Measurements from ENCODE around the gene AGMO.

Gene AGMO

DNA sequence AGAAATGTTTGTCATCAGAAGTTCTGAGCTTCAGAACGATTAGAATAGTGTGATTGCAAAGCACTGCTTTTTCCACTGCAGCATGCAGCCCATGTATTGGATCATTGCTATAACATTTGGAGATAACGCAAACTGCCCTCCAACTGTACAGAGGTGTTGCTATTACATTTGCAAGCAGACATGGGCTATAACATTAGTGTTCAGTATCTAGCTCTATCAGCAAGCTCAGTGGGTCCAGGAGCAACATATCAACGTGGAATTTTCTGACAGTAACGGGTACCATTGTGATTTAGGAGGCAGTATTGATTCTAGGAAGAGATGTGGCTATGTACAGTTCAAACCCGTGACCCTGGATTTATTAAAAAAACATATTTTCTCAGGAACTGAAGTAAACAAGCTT is 75.8 kb downstream of the AGMO start:
- no peak for DNase-seq (ENCODE audit: low read depth)
- no peak overlapping the region for H3K4me3 ChIP-seq (ENCODE audit: low read depth, low read length)
- TF ChIP-seq CTCF (IDR thresholded peaks at IDR 0.05; ENCODE audit: low read depth, low read length, missing control alignments): no peak

DNA sequence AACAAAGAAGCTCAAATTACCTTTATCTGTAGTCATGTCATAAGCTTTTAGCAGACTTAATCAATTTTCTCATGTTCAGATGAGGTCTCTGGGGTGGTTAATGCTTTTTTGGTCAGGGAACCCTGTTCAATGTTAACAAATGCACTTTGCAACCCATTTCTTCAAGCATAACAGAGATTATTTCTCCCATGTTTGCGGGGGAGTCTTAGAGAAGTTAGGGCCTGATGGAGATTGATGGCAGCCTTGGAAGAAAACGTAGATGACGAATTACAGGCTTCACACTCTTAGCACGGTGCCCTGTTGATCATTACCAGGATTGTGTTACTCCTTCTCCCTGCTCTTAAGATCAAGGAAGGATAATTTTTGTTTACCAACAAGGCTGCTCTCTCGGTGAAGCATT is 76.4 kb downstream of the AGMO start:
- DNase-seq (ENCODE audit: low read depth): no peak
- no peak overlapping the region for H3K4me3 ChIP-seq (ENCODE audit: low read depth, low read length)
- no peak for TF ChIP-seq CTCF (IDR thresholded peaks at IDR 0.05; ENCODE audit: low read depth, low read length, missing control alignments)

DNA sequence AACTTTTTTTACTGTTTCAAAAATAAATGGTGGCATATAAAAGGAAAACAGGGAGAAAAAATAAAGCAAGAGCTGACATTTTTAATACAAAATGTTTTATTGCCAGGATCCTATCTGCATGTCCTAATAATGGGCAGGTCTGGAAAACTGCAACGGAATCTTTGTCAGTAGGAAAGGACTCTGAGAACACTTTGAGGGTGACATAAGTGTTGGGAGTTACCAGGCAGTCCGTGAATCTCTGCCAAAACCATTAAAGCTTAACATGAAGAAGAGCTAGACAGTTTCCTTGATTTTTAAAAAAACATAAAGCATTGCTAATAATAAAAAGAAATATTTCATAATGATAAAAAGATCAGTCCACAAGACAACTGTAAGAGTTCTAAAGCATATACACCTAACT is 80.7 kb downstream of the AGMO start:
- DNase-seq (ENCODE audit: low read depth): no peak
- TF ChIP-seq CTCF (IDR thresholded peaks at IDR 0.05; ENCODE audit: low read depth, low read length, missing control alignments): no peak
- no peak overlapping the region for H3K4me3 ChIP-seq (ENCODE audit: low read depth, low read length)

- no peak for TF ChIP-seq CTCF (IDR thresholded peaks at IDR 0.05; ENCODE audit: low read depth, low read length, missing control alignments)
- DNase-seq (ENCODE audit: low read depth): no peak
- H3K4me3 ChIP-seq (ENCODE audit: low read depth, low read length): no peak overlapping the region
These were observed 83.4 kb downstream of the AGMO start for GRCh38 chr7:15478401-15478800.

GRCh38 chr7:15476531-15476918 is 85.3 kb downstream of the AGMO start:
- DNase-seq (ENCODE audit: low read depth): no peak
- no peak for TF ChIP-seq CTCF (IDR thresholded peaks at IDR 0.05; ENCODE audit: low read depth, low read length, missing control alignments)
- H3K4me3 ChIP-seq (ENCODE audit: low read depth, low read length): no peak overlapping the region

GRCh38 chr7:15475808-15476530 is 85.8 kb downstream of the AGMO start:
- no peak overlapping the region for H3K4me3 ChIP-seq (ENCODE audit: low read depth, low read length)
- TF ChIP-seq CTCF (IDR thresholded peaks at IDR 0.05; ENCODE audit: low read depth, low read length, missing control alignments): no peak

DNA sequence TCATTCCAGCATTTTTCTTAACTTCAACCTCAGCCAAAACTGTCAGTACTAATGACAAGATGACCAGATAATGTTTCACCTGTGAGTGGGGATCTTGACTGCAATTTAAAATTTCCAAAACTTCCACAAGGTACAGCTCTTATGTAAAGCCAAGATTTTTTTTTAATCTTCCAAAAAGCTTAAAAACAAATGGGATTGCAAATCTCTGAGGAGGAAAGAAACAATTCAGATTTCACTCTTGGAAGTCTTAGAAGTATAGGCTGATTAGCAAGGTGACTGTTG is 90.2 kb downstream of the AGMO start:
- DNase-seq (ENCODE audit: low read depth): no peak
- no peak overlapping the region for H3K4me3 ChIP-seq (ENCODE audit: low read depth, low read length)
- no peak for TF ChIP-seq CTCF (IDR thresholded peaks at IDR 0.05; ENCODE audit: low read depth, low read length, missing control alignments)

More at GRCh38 chr7:15475808-15476530, 85.8 kb downstream of the AGMO start:
- no peak for DNase-seq (ENCODE audit: low read depth)

All from GM12864 (cell line).